ENCODE data around the gene OLR1. TPM values are rescaled to one million over a fixed set of nuclear protein-coding genes. Genes with fewer than 3 reads are reported as not detected.

The OLR1 gene
- total RNA-seq, 2 donors from 2014 or later: 0.66 to 5.7 TPM

DNA sequence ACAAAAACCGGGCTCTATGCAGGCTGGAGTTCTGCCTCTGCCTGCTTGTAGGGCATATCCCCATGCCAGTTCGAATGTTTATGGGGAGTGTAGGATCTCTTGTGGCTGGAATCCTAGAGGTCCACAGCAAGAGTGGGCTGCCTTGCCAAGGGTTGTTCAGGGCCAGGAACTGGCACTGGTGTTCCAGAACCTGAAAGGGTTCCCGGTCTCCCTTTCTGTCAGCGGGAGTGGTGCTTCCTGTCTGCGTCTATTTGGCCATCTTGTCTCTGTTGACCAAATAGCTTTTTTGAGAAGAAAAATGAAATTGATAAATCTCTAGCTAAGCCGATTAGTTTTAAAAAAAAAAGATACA, 17.8 kb downstream of the OLR1 start:
- Histone ChIP-seq H3K9me3 (no peaks in the 10 kb centered on the region), H3K4me1 (peaks cover 7% of the 10 kb centered on the region), H3K4me3 (peak overlapping the region in 1 of 2 donors; percentile 38), H3K36me3 (replicated peaks in 1 of 2; ENCODE audit: insufficient read depth in 1 of 2, low read depth in 2 of 2) (no peaks in the 10 kb centered on the region), H3K27me3 (peaks cover 0 to 3% of the 10 kb centered on the region in 2 donors), H3K27ac (peak overlapping the region in 2 of 4 donors; percentile 72)
- no peak for ATAC-seq
- WGBS, 2 donors: 43 to 61% methylated on average over 5 to 6 of the region's 6 CpGs
- DNase-seq: no peak
- no peak for TF ChIP-seq CTCF (IDR thresholded peaks at IDR 0.05)
- no peak for TF ChIP-seq POLR2A (IDR thresholded peaks at IDR 0.05)
- intact Hi-C loops (cut with DNase I): no loop called here

- intact Hi-C loops (cut with DNase I): no loop called here
Observed at GRCh38 chr12:10153271-10154144, 18.4 kb downstream of the OLR1 start.

DNA sequence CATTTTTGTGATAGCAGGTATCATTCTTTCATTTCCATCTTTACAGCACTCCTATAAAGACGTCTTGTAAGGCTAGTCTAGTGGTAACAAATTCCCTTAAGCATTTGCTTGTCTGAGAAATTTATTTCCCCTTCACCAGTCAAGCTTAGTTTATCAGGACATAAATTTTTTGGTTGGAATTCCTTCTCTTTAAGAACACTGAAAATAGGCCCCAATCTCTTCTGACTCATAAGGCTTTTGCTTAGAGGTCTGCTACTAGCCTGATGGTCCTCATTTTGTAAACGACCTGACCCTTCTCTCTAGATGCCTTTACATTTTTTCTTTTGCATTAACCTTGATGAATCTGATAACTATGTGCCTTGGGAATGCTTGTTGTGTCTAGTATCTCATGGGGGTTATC, 20.3 kb downstream of the OLR1 start:
- TF ChIP-seq CTCF (IDR thresholded peaks at IDR 0.05) (no peak), POLR2A (IDR thresholded peaks at IDR 0.05) (no peak)
- ATAC-seq: no peak
- no peak overlapping the region for H3K27ac ChIP-seq
- H3K4me3 ChIP-seq: no peak overlapping the region
- H3K36me3 ChIP-seq (replicated peaks in 1 of 2; ENCODE audit: insufficient read depth in 1 of 2, low read depth in 2 of 2): no peaks in the 10 kb centered on the region
- H3K9me3 ChIP-seq: no peaks in the 10 kb centered on the region
- no peaks in the 10 kb centered on the region for H3K27me3 ChIP-seq
- no peak for DNase-seq
- 46 to 63% methylated on average over 2 of the region's 2 CpGs for WGBS, 2 donors
- H3K4me1 ChIP-seq: peaks cover 7% of the 10 kb centered on the region
- intact Hi-C loops (cut with DNase I): no loop called here

More at GRCh38 chr12:10153271-10154144, 18.4 kb downstream of the OLR1 start:
- H3K36me3 ChIP-seq (replicated peaks in 1 of 2; ENCODE audit: insufficient read depth in 1 of 2, low read depth in 2 of 2): no peaks in the 10 kb centered on the region
- no peaks in the 10 kb centered on the region for H3K27me3 ChIP-seq
- peak; percentile 66 to 75 (median 68) for DNase-seq
- WGBS, 2 donors: 3 to 4% methylated on average over 32 to 46 of the region's 46 CpGs
- no peaks in the 10 kb centered on the region for H3K9me3 ChIP-seq
- TF ChIP-seq POLR2A (IDR thresholded peaks at IDR 0.05) (peak in 1 of 3 donors; percentile 60), CTCF (IDR thresholded peaks at IDR 0.05) (peak; percentile 70 to 87 (median 80))
- H3K4me3 ChIP-seq: peak overlapping the region; percentile 38 to 56
- peaks cover 7% of the 10 kb centered on the region for H3K4me1 ChIP-seq
- peak; percentile 87 for ATAC-seq
- H3K27ac ChIP-seq: peak overlapping the region; percentile 51 to 72 (median 66)

DNA sequence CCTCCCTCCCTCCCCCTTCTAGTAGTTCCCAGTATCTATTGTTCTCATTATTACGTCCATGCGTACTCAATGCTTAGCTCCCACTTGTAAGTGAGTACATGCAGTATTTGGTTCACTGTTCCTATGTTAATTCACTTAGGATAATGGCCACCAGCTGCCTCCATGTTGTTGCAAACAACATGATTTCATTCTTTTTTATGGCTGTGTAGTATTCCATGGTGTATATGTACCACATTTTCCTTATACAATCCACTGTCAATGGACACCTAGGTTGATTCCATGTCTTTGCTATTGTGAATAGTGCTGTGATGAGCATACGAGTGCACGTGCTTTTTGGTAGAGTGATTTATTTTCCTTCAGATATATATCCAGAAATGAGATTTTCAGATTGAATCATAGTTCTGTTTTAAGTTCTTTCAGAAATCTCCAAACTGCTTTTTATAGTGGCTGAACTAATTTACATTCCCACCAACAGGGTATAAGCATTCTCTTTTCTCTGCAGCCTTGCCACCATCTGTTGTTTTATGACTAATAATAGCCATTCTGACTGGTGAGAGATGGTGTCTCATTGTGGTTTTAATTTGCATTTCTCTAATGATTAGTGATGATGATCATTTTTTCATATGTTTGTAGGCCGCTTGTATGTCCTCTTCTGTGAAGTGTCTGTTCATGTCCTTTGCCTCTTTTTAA, 24.1 kb downstream of the OLR1 start:
- Histone ChIP-seq H3K4me1 (no peaks in the 10 kb centered on the region), H3K27me3 (no peaks in the 10 kb centered on the region), H3K27ac (no peak overlapping the region), H3K4me3 (no peak overlapping the region), H3K9me3 (no peaks in the 10 kb centered on the region), H3K36me3 (replicated peaks in 1 of 2; ENCODE audit: insufficient read depth in 1 of 2, low read depth in 2 of 2) (no peaks in the 10 kb centered on the region)
- TF ChIP-seq CTCF (IDR thresholded peaks at IDR 0.05) (no peak), POLR2A (IDR thresholded peaks at IDR 0.05) (no peak)
- intact Hi-C loops (cut with DNase I): no loop called here
- DNase-seq: no peak
- 81 to 86% methylated on average over 5 of the region's 5 CpGs for WGBS, 2 donors
- no peak for ATAC-seq
